Endothelial cell of umbilical vein (primary cell): ENCODE results near the gene CCS.

Experiments used
- GATA2 ChIP-seq: IDR thresholded peaks from 2 replicates; pipeline ENCODE4 v1.7.0; 2011; ENCODE audit warnings: low read depth, mild to moderate bottlenecking, moderate library complexity, mixed read lengths, low read length; ENCODE audit not compliant: insufficient read length, insufficient read depth
- MAX ChIP-seq: IDR thresholded peaks from 2 replicates; pipeline ENCODE4 v1.6.1; 2011; ENCODE audit not compliant: insufficient read depth, insufficient read length
- POLR2AphosphoS5 ChIP-seq: IDR thresholded peaks from 2 replicates; pipeline ENCODE4 v1.6.1; 2012; ENCODE audit warnings: low read depth, mild to moderate bottlenecking, control low read depth, low read length, moderate library complexity; ENCODE audit not compliant: insufficient read depth
- TF ChIP-seq, protein P1 (sequence below), 2 donors: IDR thresholded peaks; 1 replicate in 1 of 2; 2 replicates in 1 of 2; pipeline ENCODE4 v1.5.1; 2011; ENCODE audit warnings: low read length in 2 of 2, mild to moderate bottlenecking in 2 of 2, moderate library complexity in 2 of 2, control low read depth in 1 of 2, inconsistent platforms in 1 of 2, low read depth in 1 of 2; ENCODE audit not compliant: insufficient read depth in 1 of 2; ENCODE audit errors: extremely low read depth in 1 of 2

- TF ChIP-seq, protein P1, sequence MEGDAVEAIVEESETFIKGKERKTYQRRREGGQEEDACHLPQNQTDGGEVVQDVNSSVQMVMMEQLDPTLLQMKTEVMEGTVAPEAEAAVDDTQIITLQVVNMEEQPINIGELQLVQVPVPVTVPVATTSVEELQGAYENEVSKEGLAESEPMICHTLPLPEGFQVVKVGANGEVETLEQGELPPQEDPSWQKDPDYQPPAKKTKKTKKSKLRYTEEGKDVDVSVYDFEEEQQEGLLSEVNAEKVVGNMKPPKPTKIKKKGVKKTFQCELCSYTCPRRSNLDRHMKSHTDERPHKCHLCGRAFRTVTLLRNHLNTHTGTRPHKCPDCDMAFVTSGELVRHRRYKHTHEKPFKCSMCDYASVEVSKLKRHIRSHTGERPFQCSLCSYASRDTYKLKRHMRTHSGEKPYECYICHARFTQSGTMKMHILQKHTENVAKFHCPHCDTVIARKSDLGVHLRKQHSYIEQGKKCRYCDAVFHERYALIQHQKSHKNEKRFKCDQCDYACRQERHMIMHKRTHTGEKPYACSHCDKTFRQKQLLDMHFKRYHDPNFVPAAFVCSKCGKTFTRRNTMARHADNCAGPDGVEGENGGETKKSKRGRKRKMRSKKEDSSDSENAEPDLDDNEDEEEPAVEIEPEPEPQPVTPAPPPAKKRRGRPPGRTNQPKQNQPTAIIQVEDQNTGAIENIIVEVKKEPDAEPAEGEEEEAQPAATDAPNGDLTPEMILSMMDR (IDR thresholded peaks at IDR 0.05; ENCODE audit: extremely low read depth in 1 of 2, insufficient read depth in 1 of 2, low read depth in 1 of 2, low read length in 2 of 2), result no peak
- TF ChIP-seq POLR2AphosphoS5 (no peak), MAX (no peak), GATA2 (no peak)
Observed at GRCh38 chr11:66614073-66614472, 21.1 kb downstream of the CCS start.
